ENCODE data around the gene SLC9B1.

Gene SLC9B1, protein sequence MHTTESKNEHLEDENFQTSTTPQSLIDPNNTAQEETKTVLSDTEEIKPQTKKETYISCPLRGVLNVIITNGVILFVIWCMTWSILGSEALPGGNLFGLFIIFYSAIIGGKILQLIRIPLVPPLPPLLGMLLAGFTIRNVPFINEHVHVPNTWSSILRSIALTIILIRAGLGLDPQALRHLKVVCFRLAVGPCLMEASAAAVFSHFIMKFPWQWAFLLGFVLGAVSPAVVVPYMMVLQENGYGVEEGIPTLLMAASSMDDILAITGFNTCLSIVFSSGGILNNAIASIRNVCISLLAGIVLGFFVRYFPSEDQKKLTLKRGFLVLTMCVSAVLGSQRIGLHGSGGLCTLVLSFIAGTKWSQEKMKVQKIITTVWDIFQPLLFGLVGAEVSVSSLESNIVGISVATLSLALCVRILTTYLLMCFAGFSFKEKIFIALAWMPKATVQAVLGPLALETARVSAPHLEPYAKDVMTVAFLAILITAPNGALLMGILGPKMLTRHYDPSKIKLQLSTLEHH

GRCh38 chr4:103019308-103020124 is at the start of gene SLC9B1:
TSS of gene SLC9B1 (minus strand) at chr4:103019705. CDS start at chr4:102991711, 27,994 bp downstream.
- DNase-seq = peak; percentile 94

GRCh38 chr4:103067841-103068547 is 48.5 kb upstream of the SLC9B1 start:
- DNase-seq = no peak

DNA sequence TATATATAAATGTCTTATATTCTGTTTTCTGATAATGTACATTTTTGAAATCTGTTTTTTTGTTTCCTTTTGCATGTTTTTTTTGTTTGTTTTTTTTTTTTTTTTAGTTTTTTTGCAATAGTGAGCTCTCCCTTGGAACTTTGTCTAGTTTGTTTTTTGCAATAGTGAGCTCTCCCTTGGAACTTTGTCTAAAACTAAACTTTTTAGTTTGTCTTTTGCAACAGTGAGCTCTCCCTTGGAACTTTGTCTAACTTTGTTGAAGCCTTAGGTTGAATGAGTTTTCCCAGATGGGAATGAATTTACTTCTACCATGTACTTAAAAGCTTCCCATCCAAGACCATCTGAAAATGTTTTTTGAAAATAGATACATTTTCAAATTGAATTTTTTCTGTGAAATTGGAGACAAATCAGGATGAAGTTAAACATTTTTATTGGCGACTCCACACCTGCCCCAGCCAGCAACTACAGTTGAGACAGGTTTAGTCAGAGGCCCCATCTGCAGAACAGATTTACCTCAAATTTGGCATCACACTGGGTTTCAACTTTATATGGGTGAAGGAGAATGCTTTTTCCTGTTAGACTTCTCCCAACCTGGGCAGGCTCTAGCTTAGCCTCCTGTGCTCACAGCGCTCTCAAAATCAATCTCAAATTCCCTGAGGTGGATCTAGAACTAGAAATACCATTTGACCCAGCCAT is 41.1 kb upstream of the SLC9B1 start:
- DNase-seq = no peak

DNA sequence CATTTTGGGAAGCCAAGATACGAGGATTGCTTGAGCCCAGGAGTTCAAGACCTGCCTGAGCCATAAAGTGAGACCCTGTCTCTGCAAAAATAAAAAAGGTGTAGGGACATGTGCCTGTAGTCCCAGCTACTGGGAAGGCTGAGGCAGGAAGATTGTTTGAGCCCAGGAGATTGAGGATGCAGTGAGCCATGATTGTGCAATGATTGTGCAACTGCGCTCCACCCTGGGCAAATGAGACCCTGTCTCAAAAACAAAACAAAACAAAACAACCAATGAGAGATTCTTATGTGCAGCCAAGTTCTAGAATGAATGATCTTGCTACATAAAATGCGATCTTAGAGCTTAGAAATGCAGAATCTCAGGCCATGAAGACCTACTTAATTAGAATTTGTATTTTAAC is 34.5 kb upstream of the SLC9B1 start:
- DNase-seq = no peak

- DNase-seq = no peak
Measured at GRCh38 chr4:103052779-103053178, 33.3 kb upstream of the SLC9B1 start.

DNA sequence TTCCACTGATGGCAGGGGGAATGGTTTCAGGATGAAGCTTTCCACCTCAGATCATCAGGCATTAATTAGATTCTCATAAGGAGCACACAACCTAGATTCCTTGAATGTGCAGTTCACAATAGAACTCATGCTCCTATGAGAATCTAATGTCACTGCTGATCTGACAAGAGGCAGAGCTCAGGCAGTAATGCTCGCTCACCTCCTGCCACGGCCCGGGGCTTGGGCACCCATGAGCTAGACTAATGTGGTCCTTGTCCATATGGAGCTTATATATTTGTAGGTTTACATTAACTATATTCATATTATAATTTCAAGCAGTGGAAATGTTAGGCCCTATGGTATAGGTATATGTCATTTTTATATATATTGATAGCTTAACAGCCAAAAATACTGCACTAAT is 32.6 kb upstream of the SLC9B1 start:
- no peak for DNase-seq

DNA sequence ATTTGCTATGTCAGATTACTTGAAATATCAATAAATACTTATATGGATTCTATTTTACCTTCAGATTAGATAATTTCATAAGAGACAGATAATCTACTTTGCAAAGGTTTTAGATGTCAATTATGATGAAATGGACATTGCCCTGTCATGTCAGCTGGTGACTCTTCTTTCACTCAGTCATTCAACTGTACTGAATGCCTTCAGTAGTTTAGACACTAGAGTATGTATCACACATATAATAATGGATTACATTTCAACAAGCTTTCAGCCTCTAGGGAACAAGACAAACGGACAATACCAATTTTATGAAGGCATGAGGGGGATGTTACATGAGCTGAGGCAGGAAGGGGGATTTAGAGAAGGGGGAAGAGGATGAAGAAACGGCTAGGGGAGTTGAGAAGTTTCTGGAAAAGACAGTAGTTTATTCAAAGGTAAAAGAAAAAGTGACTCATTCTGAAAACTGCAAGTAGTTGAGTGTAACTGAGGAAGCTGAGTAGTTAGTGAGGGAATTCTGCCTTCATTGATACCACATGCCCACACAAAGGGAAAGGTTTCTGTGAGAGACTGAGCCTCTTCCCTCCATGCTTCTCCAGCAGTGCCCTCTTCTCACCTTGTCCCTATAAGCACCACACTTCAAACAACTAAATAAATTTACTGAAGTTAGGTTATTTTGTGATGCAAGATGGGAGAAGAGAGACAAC is 31.4 kb upstream of the SLC9B1 start:
- no peak for DNase-seq

DNA sequence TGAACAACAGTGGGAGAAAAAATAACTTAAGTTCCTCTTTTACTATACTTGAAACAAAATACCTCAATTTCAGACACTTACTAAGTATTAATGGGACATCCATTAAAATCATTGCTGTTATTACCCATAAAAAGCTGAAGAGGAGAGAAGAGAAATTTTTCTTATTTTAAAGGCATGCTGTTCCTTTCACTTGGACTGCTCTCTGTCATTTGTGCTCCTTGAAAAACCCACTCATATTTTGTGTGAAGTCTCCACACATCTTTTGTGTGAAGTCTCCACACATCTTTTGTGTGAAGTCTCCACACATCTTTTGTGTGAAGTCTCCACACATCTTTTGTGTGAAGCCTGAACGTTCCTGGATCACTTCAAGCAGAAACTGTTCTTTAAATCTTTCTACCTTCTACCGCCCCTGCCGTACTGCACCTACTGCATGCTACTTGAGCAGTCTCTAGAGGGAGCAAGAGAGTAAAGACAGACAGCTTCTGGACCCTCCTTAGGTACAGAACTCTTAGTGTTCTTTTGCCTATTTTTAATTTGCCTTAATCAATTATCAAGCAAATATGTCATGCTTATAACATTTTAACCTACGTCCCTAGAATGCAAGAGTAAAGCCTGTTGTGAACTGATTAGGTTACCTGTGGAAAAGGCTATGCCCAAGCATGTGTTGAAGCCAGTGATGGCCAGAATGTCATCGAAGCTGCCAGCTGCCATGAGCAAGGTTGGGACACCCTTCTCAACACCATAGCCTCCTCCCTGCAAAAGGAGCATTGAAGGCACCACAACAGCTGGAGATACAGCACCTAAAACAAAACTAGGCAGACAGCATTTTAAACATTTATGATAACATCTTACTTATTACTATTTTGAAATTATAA is 27.1 kb upstream of the SLC9B1 start:
- DNase-seq = peak; percentile 29

- DNase-seq = no peak
Measured at GRCh38 chr4:103044183-103044582, 24.7 kb upstream of the SLC9B1 start.

DNA sequence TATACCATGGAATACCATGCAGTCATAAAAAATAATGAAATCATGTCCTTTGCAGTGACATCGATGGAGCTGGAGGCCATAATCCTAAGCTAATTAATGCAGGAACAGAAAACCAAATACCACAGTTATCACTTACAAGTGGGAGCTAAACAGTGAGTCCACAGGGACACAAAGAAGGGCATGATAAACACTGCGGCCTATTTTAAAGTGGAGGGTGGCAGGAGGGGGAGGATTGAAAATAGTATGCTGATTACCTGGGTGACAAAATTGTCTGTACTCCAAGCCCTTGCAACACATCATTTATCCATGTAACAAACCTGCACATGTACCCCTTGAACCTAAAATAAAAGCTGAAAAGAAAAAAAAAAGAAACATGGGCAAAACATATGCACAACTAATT is 16.7 kb upstream of the SLC9B1 start:
- DNase-seq = no peak

GRCh38 chr4:103032574-103032973 is 13.1 kb upstream of the SLC9B1 start:
- no peak for DNase-seq

DNA sequence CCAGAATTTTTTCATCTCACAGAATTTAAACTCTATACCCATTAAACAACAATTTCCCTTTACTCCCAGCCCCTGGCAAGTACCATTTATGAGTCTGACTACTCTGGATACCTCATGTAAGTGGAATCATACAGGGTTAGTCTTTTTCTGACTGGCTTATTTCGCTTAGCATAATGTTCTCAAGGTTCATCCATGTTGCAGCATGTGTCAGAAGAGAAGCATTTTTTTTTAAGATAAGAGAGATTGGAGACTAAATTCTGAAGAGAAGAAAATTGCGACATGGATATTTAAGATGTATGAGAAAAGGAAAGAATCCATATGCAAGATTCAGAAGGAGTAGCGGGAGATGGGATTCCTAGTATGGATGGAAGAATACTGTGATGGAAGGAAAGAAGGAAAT is 11.3 kb upstream of the SLC9B1 start:
- DNase-seq = no peak

- no peak for DNase-seq
Measured at GRCh38 chr4:103029300-103029699, 9.8 kb upstream of the SLC9B1 start.

GRCh38 chr4:103026868-103027267 is 7.4 kb upstream of the SLC9B1 start:
- no peak for DNase-seq

DNA sequence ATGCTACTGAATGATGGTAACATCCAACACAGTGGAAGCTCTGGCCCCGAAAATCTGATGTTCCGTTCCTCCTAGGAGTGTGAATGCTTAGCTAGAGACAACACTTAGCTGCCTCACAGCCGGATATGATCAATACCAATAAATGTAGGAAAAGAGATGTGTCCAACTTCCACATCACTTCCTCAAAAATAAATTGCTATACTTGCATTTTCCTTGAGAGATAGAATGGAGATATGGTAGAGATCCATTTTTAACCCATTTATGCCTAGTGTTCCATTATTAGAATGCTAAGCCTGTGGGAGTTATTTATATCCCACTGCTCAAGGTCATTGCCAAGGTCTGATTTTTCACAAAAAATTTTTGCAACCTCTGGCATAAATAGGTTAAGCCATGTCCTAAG is 5.5 kb upstream of the SLC9B1 start:
- DNase-seq = no peak

DNA sequence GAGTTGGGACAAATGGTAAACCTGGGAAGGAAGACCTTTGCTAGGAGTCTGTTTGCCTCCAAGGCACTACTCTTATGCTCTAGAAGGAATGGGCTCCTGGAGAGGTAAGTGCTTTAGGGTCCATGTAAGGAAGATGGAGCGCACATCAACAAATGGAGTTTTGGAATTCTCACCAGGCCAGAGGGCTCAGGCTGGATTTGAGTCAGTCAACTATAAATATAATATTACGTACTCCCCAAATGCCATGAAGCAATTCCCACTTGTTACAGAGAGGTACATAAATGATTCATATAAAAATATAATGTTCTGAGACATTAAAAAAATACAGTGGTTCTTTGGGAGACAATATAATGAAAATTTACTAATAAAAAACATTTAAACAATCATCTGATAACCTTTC is 1.6 kb upstream of the SLC9B1 start:
- DNase-seq = no peak

DNA sequence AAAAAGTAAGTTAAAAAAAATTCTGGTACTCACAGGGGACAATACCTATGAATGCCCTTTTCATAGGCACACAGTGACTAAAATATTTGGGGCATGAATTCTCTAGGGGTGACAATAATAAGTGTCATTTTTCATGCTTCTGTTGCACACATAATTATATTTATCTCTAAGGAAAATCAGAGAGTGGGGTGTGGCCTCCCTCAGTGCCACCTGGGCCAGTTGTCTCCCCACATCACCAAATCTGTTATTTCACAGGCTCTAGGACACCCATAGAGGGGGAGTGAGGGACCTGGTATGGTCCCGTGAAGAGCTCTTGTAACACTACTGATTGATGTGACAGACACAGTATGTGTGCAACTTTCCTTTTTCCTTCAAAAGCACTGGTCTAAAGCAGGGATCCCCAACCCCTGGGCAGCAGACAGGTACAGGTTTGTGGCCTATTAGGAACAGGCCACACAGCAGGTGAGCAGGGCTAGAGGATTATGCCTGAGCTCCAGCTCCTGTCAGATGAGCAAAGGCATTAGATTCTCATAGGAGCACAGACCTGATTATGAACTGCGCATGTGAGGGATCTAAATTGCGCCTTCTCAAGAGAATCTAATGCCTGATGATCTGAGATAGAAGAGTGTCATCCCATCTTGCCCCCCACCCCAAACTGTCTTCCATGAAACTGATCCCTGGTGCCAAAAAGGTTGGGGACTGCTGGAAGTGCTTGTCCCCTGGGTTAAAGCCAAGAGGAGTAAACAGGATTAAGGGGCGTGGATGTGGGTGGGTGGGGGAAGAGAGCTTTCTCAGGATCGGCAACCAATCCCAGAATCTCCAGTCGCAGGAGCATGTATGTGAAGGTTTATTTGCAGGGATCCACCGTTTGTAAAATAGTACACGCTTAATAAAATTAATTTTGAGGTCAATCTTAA is 856 bp downstream of the SLC9B1 start:
- DNase-seq = no peak

- DNase-seq = no peak
Measured at GRCh38 chr4:103012551-103012950, 7.0 kb downstream of the SLC9B1 start.

GRCh38 chr4:103012060-103012459 is 7.4 kb downstream of the SLC9B1 start:
- no peak for DNase-seq

Measured in activated CD4-positive, alpha-beta T cell treated with anti-CD3 and anti-CD28 coated beads, Interleukin-2, amount 50 U/mL, for 1 hour (primary cell).